Liver (tissue), 9 donors: ENCODE results near the gene FAM181A. TPM values are rescaled to one million over a fixed set of nuclear protein-coding genes. Genes with fewer than 3 reads are reported as not detected.

ENCODE experiments used
- DNase-seq: peaks from one replicate; pipeline ENCODE4 v3.0.0-alpha.2; 2017; ENCODE audit warnings: low spot score
- H3K27ac ChIP-seq, 2 donors: one replicate each; pipeline ENCODE4 v1.7.0; 2013; ENCODE audit warnings: inconsistent platforms in 2 of 2, low read length in 2 of 2, control low read depth in 1 of 2, low read depth in 1 of 2, mild to moderate bottlenecking in 1 of 2
- H3K27me3 ChIP-seq, 4 donors: one replicate each; pipeline versions ENCODE4 v1.6.1 to v1.7.0; 2013; ENCODE audit warnings: low read length in 3 of 4, inconsistent platforms in 1 of 4, mild to moderate bottlenecking in 1 of 4, moderate library complexity in 1 of 4; ENCODE audit not compliant: control insufficient read depth in 4 of 4, insufficient read depth in 4 of 4
- H3K36me3 ChIP-seq, 4 donors: one replicate each; pipeline versions ENCODE4 v1.6.1 to v1.7.0; 2013; ENCODE audit warnings: low read length in 3 of 4, mild to moderate bottlenecking in 3 of 4, low read depth in 1 of 4, moderate library complexity in 1 of 4; ENCODE audit not compliant: control insufficient read depth in 4 of 4, insufficient read depth in 3 of 4
- H3K4me1 ChIP-seq, 4 donors: one replicate each; pipeline versions ENCODE4 v1.6.1 to v1.7.0; 2013; ENCODE audit warnings: low read length in 3 of 4, mild to moderate bottlenecking in 3 of 4, moderate library complexity in 1 of 4; ENCODE audit not compliant: control insufficient read depth in 4 of 4, insufficient read depth in 4 of 4
- H3K4me3 ChIP-seq, 3 donors: one replicate each; pipeline versions ENCODE4 v1.6.1 to v1.7.0; 2013; ENCODE audit warnings: low read length in 3 of 3, control low read depth in 1 of 3, low read depth in 1 of 3, mild to moderate bottlenecking in 1 of 3
- H3K9ac ChIP-seq, 2 donors: one replicate each; pipeline ENCODE4 v1.7.0; 2013; ENCODE audit warnings: low read length in 2 of 2, mild to moderate bottlenecking in 2 of 2, moderate library complexity in 2 of 2, control low read depth in 1 of 2, low read depth in 1 of 2
- H3K9me3 ChIP-seq, 4 donors: one replicate each; pipeline versions ENCODE4 v1.6.1 to v1.7.0; 2013; ENCODE audit warnings: low read length in 3 of 4; ENCODE audit not compliant: control insufficient read depth in 4 of 4
- EGR1 ChIP-seq, 2 donors: IDR thresholded peaks; 2 replicates each; pipeline ENCODE4 v1.6.1; 2016 to 2018; ENCODE audit warnings: antibody characterized with exemption in 2 of 2, low read depth in 2 of 2
- FOXA1 ChIP-seq: IDR thresholded peaks from 2 replicates; pipeline ENCODE4 v1.6.1; 2016; ENCODE audit warnings: antibody characterized with exemption
- FOXA2 ChIP-seq: IDR thresholded peaks from 2 replicates; pipeline ENCODE4 v1.6.1; 2016; ENCODE audit warnings: antibody characterized with exemption
- GABPA ChIP-seq, 2 donors: IDR thresholded peaks in 1 of 2; conservative IDR thresholded peaks in 1 of 2; 2 replicates each; pipeline ENCODE4 v1.6.1; 2016; ENCODE audit warnings: antibody characterized with exemption in 2 of 2, mild to moderate bottlenecking in 1 of 2, moderate library complexity in 1 of 2
- HNF4A ChIP-seq, 2 donors: conservative IDR thresholded peaks; 2 replicates each; pipeline ENCODE4 v1.6.1; 2016; ENCODE audit warnings: antibody characterized with exemption in 2 of 2, mild to moderate bottlenecking in 2 of 2
- HNF4G ChIP-seq: IDR thresholded peaks from 2 replicates; pipeline ENCODE4 v1.6.1; 2016; ENCODE audit warnings: antibody characterized with exemption
- NR2F2 ChIP-seq: IDR thresholded peaks from 2 replicates; pipeline ENCODE4 v1.6.1; 2016; ENCODE audit warnings: antibody characterized with exemption
- RAD21 ChIP-seq, 2 donors: IDR thresholded peaks; 2 replicates each; pipeline ENCODE4 v1.6.1; 2016; ENCODE audit warnings: antibody characterized with exemption in 2 of 2, mild to moderate bottlenecking in 2 of 2
- RXRA ChIP-seq, 2 donors: IDR thresholded peaks; 2 replicates each; pipeline ENCODE4 v1.6.1; 2017 to 2018; ENCODE audit warnings: antibody characterized with exemption in 2 of 2, mild to moderate bottlenecking in 1 of 2
- TAF1 ChIP-seq: conservative IDR thresholded peaks from 2 replicates; pipeline ENCODE4 v1.6.1; 2016; ENCODE audit warnings: antibody characterized with exemption, mild to moderate bottlenecking
- YY1 ChIP-seq: IDR thresholded peaks from 2 replicates; pipeline ENCODE4 v1.6.1; 2016; ENCODE audit warnings: antibody characterized with exemption, mild to moderate bottlenecking
- WGBS: extraction: QIAGEN DNeasy Blood & Tissue Kit; methylation state at CpG from one replicate; pipeline ENCODE4 v1.1.7; 2013; 5-methylcytosine and 5-hydroxymethylcytosine counted together
- polyA plus RNA-seq, 2 donors: library from polyadenylated mRNA; stranded (reverse) in 1 of 2; unstranded in 1 of 2; fragments of 200-250 nt in 1 of 2; fragments of >200 nt in 1 of 2; fragmentation: Nextera tagmentation in 1 of 2; extraction: Ambion mirVana in 1 of 2; gene quantifications; one replicate each; pipeline versions ENCODE4 v1.2.1 to v1.2.3, GENCODE V29; 2013 to 2015
- total RNA-seq, 2 donors: library from RNA; depleted of rRNA; stranded (reverse); fragments of >200 nt; gene quantifications; one replicate each; pipeline ENCODE4 v1.2.3, GENCODE V29; 2014
- TF ChIP-seq, protein P1 (sequence below): fragments of 150-350 bp; IDR thresholded peaks from 2 replicates; pipeline ENCODE4 v1.5.1; 2017; ENCODE audit warnings: improper control_type of control experiment, low read depth, low read length; ENCODE audit not compliant: missing input control
- TF ChIP-seq, protein P2 (sequence below): IDR thresholded peaks from 2 replicates; pipeline ENCODE4 v1.6.1; 2016; ENCODE audit warnings: antibody characterized with exemption
- TF ChIP-seq, protein P3 (sequence below): IDR thresholded peaks from 2 replicates; pipeline ENCODE4 v1.6.1; 2016; ENCODE audit warnings: antibody characterized with exemption
- TF ChIP-seq, protein P4 (sequence below): IDR thresholded peaks from 2 replicates; pipeline ENCODE4 v1.6.1; 2016; ENCODE audit warnings: antibody characterized with exemption, mild to moderate bottlenecking
- TF ChIP-seq, protein P5 (sequence below): IDR thresholded peaks from 2 replicates; pipeline ENCODE4 v1.6.1; 2016; ENCODE audit warnings: antibody characterized with exemption
- donor health status: healthy.
- donor health status: healthy.
- donor health status: healthy.
- donor health status: healthy.
- donor health status: healthy.

FAM181A gene
- total and polyA plus RNA-seq, 4 donors, result not detected

DNA sequence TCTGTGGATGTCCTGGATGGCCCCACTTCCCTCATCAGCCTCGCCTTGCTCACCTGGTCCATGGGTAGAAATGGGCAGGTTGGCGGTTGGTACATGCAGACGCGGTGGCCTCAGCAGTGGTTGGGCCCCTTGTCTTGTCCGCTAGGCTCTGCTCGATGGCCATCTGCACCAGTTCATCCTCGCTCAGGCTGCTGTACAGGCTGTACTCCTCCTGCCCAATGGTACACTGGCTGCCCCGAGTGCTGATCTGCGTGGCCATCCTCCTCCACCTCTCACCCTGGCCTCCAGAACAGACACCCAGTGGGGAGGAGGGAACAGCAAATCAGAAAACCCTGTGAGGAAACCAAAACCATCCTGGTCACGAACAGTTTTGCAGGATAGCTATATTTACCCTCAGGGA, 37.1 kb downstream of the FAM181A start (continued):
- TF ChIP-seq, protein P1, sequence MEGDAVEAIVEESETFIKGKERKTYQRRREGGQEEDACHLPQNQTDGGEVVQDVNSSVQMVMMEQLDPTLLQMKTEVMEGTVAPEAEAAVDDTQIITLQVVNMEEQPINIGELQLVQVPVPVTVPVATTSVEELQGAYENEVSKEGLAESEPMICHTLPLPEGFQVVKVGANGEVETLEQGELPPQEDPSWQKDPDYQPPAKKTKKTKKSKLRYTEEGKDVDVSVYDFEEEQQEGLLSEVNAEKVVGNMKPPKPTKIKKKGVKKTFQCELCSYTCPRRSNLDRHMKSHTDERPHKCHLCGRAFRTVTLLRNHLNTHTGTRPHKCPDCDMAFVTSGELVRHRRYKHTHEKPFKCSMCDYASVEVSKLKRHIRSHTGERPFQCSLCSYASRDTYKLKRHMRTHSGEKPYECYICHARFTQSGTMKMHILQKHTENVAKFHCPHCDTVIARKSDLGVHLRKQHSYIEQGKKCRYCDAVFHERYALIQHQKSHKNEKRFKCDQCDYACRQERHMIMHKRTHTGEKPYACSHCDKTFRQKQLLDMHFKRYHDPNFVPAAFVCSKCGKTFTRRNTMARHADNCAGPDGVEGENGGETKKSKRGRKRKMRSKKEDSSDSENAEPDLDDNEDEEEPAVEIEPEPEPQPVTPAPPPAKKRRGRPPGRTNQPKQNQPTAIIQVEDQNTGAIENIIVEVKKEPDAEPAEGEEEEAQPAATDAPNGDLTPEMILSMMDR, result no peak
- TF ChIP-seq EGR1 (IDR thresholded peaks at IDR 0.05; ENCODE audit: low read depth in 2 of 2) (no peak), HNF4A (conservative IDR thresholded peaks at IDR 0.05) (no peak), RXRA (IDR thresholded peaks at IDR 0.05) (no peak), HNF4G (no peak), FOXA2 (no peak)
- TF ChIP-seq, protein P2, sequence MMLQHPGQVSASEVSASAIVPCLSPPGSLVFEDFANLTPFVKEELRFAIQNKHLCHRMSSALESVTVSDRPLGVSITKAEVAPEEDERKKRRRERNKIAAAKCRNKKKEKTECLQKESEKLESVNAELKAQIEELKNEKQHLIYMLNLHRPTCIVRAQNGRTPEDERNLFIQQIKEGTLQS, result no peak

DNA sequence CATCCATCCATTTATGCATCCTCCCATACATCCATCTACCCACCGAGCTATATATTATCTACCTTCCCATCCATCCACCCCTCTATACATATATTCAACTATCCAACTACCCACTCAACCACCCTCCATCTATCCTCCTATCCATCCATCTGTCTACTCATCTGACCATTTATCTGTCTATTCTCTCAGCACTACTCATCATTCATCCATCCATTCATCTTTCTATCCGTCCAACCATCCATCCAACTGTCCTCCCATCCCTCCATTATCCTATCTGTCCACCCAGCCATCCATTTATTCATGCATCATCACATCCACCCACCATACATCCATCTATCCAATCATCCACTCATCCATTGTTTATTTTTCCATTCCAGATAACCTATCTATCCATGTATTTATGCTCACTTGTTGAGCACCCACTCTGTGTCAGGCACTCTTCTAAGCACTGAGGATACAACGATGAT, 37.7 kb downstream of the FAM181A start:
- Histone ChIP-seq H3K27ac (no peak overlapping the region), H3K9ac (no peak overlapping the region), H3K27me3 (no peaks in the 10 kb centered on the region), H3K4me3 (no peak overlapping the region), H3K4me1 (peaks cover 0 to 9% (median 2%) of the 10 kb centered on the region in 4 donors), H3K9me3 (no peaks in the 10 kb centered on the region), H3K36me3 (no peaks in the 10 kb centered on the region)
- no peak for TF ChIP-seq TAF1
- TF ChIP-seq, protein P3, sequence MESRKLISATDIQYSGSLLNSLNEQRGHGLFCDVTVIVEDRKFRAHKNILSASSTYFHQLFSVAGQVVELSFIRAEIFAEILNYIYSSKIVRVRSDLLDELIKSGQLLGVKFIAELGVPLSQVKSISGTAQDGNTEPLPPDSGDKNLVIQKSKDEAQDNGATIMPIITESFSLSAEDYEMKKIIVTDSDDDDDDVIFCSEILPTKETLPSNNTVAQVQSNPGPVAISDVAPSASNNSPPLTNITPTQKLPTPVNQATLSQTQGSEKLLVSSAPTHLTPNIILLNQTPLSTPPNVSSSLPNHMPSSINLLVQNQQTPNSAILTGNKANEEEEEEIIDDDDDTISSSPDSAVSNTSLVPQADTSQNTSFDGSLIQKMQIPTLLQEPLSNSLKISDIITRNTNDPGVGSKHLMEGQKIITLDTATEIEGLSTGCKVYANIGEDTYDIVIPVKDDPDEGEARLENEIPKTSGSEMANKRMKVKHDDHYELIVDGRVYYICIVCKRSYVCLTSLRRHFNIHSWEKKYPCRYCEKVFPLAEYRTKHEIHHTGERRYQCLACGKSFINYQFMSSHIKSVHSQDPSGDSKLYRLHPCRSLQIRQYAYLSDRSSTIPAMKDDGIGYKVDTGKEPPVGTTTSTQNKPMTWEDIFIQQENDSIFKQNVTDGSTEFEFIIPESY, result no peak
- no peak for TF ChIP-seq EGR1 (IDR thresholded peaks at IDR 0.05; ENCODE audit: low read depth in 2 of 2)
- no peak for TF ChIP-seq HNF4G
- no peak for TF ChIP-seq GABPA (IDR thresholded peaks at IDR 0.05 in 1 of 2, conservative IDR thresholded peaks at IDR 0.05 in 1 of 2)
- TF ChIP-seq, protein P4, sequence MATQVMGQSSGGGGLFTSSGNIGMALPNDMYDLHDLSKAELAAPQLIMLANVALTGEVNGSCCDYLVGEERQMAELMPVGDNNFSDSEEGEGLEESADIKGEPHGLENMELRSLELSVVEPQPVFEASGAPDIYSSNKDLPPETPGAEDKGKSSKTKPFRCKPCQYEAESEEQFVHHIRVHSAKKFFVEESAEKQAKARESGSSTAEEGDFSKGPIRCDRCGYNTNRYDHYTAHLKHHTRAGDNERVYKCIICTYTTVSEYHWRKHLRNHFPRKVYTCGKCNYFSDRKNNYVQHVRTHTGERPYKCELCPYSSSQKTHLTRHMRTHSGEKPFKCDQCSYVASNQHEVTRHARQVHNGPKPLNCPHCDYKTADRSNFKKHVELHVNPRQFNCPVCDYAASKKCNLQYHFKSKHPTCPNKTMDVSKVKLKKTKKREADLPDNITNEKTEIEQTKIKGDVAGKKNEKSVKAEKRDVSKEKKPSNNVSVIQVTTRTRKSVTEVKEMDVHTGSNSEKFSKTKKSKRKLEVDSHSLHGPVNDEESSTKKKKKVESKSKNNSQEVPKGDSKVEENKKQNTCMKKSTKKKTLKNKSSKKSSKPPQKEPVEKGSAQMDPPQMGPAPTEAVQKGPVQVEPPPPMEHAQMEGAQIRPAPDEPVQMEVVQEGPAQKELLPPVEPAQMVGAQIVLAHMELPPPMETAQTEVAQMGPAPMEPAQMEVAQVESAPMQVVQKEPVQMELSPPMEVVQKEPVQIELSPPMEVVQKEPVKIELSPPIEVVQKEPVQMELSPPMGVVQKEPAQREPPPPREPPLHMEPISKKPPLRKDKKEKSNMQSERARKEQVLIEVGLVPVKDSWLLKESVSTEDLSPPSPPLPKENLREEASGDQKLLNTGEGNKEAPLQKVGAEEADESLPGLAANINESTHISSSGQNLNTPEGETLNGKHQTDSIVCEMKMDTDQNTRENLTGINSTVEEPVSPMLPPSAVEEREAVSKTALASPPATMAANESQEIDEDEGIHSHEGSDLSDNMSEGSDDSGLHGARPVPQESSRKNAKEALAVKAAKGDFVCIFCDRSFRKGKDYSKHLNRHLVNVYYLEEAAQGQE, result no peak
- no peak for TF ChIP-seq YY1
- TF ChIP-seq RAD21 (IDR thresholded peaks at IDR 0.05), result no peak
- TF ChIP-seq NR2F2, result no peak
- no peak for TF ChIP-seq FOXA1
- TF ChIP-seq, protein P2, result no peak
- TF ChIP-seq, protein P5, sequence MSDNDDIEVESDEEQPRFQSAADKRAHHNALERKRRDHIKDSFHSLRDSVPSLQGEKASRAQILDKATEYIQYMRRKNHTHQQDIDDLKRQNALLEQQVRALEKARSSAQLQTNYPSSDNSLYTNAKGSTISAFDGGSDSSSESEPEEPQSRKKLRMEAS, result no peak
- TF ChIP-seq, protein P1, result no peak
- no peak for TF ChIP-seq RXRA (IDR thresholded peaks at IDR 0.05)
- WGBS, result 93% methylated on average over 3 of the region's 3 CpGs
- DNase-seq, result no peak
